H1 (cell line): ENCODE data around the gene SLC36A2.

Experiments
- BRCA1 ChIP-seq: IDR thresholded peaks from 2 replicates; pipeline ENCODE4 v1.6.1; 2012; ENCODE audit warnings: low read depth, low read length, improper control_type of control experiment
- CBX5 ChIP-seq: fragments of 300-800, 300-1000 bp; sonication (generic); IDR thresholded peaks from 2 replicates; pipeline ENCODE4 v1.7.1; 2016; ENCODE audit warnings: antibody characterized with exemption, low read length, low read depth
- CTCF ChIP-seq, 3 experiments: IDR thresholded peaks; 1 replicate in 2 of 3; 2 replicates in 1 of 3; pipeline versions ENCODE4 v1.5.1 to v1.6.1; 2011; ENCODE audit warnings: low read length in 3 of 3, mild to moderate bottlenecking in 3 of 3, inconsistent platforms in 2 of 3, low read depth in 1 of 3, moderate library complexity in 1 of 3; ENCODE audit not compliant: insufficient read depth in 1 of 3; ENCODE audit errors: control extremely low read depth in 1 of 3
- E2F6 ChIP-seq: IDR thresholded peaks from 2 replicates; pipeline ENCODE4 v1.6.1; 2012; ENCODE audit warnings: inconsistent platforms
- SP1 ChIP-seq: IDR thresholded peaks from 2 replicates; pipeline ENCODE4 v1.6.1; 2011; ENCODE audit warnings: low read depth, low read length
- ZNF274 ChIP-seq: IDR thresholded peaks from 2 replicates; pipeline ENCODE4 v1.7.0; 2012; ENCODE audit warnings: low read length, borderline replicate concordance; ENCODE audit errors: extremely low read depth

- no peak for TF ChIP-seq E2F6
- no peak for TF ChIP-seq CBX5
- no peak for TF ChIP-seq BRCA1
- no peak for TF ChIP-seq CTCF (IDR thresholded peaks at IDR 0.05; ENCODE audit: control extremely low read depth in 1 of 3, insufficient read depth in 1 of 3, low read depth in 1 of 3, low read length in 3 of 3)
- no peak for TF ChIP-seq ZNF274
- TF ChIP-seq SP1, result no peak
These were observed 2.1 kb downstream of the SLC36A2 start for GRCh38 chr5:151345187-151345807.
